Urinary bladder (tissue), 4 donors: ENCODE results near the gene SLC16A11. TPM values are rescaled to one million over a fixed set of nuclear protein-coding genes. Genes with fewer than 3 reads are reported as not detected.
"Not testable (repeated sequence)": the region's sequence is repeated elsewhere in the genome, so short reads cannot be mapped to it uniquely, and the experiment has no call there.

Experiments
- DNase-seq: peaks from one replicate; pipeline ENCODE4 v3.0.0-alpha.2; 2015; ENCODE audit errors: extremely low spot score
- H3K27ac ChIP-seq: one replicate; pipeline ENCODE4 v1.5.1; 2013; ENCODE audit warnings: low read depth, mild to moderate bottlenecking, moderate library complexity
- H3K36me3 ChIP-seq: one replicate; pipeline ENCODE4 v1.6.1; 2013; ENCODE audit warnings: mild to moderate bottlenecking, moderate library complexity; ENCODE audit not compliant: insufficient read depth
- H3K4me1 ChIP-seq: one replicate; pipeline ENCODE4 v1.6.1; 2013; ENCODE audit warnings: mild to moderate bottlenecking, moderate library complexity; ENCODE audit not compliant: insufficient read depth
- H3K4me3 ChIP-seq: one replicate; pipeline ENCODE4 v1.5.1; 2013; ENCODE audit warnings: low read depth, low read length
- WGBS: extraction: QIAGEN DNeasy Blood & Tissue Kit; methylation state at CpG from one replicate; pipeline ENCODE4 v1.1.7; 2013; 5-methylcytosine and 5-hydroxymethylcytosine counted together
- polyA plus RNA-seq: library from polyadenylated mRNA; stranded (reverse); fragments of 200-250 nt; gene quantifications from one replicate; pipeline ENCODE4 v1.2.3, GENCODE V29; 2013
- total RNA-seq: library from RNA; depleted of rRNA; stranded (reverse); fragments of >200 nt; gene quantifications from one replicate; pipeline ENCODE4 v1.2.3, GENCODE V29; 2014
- donor health status: healthy with polysubstance abuse.
- donor health status: healthy.

SLC16A11 gene
- total and polyA plus RNA-seq, 2 donors = 1.5 TPM; not detected in 1

GRCh38 chr17:7072406-7072805 is 28.5 kb upstream of the SLC16A11 start:
- WGBS = 76% methylated on average over 2 of the region's 2 CpGs
- H3K27ac ChIP-seq = no peak overlapping the region
- no peak for DNase-seq
- no peaks in the 10 kb centered on the region for H3K36me3 ChIP-seq
- H3K4me1 ChIP-seq = no peaks in the 10 kb centered on the region
- no peak overlapping the region for H3K4me3 ChIP-seq

- H3K4me1 ChIP-seq = no peaks in the 10 kb centered on the region
- no peak overlapping the region for H3K4me3 ChIP-seq
- WGBS = 79% methylated on average over 3 of the region's 3 CpGs
- H3K27ac ChIP-seq = no peak overlapping the region
- DNase-seq = no peak
- no peaks in the 10 kb centered on the region for H3K36me3 ChIP-seq
These were observed 26.8 kb upstream of the SLC16A11 start for GRCh38 chr17:7070712-7071111.

GRCh38 chr17:7068268-7068667 is 24.4 kb upstream of the SLC16A11 start:
- 8% methylated on average over 1 of the region's 1 CpG for WGBS
- no peak for DNase-seq
- H3K4me3 ChIP-seq = no peak overlapping the region
- no peaks in the 10 kb centered on the region for H3K36me3 ChIP-seq
- H3K27ac ChIP-seq = no peak overlapping the region
- H3K4me1 ChIP-seq = no peaks in the 10 kb centered on the region

GRCh38 chr17:7067198-7067597 is 23.3 kb upstream of the SLC16A11 start:
- no peak for DNase-seq
- H3K27ac ChIP-seq = no peak overlapping the region
- no peaks in the 10 kb centered on the region for H3K36me3 ChIP-seq
- no peaks in the 10 kb centered on the region for H3K4me1 ChIP-seq
- H3K4me3 ChIP-seq = no peak overlapping the region
- WGBS = 69% methylated on average over 1 of the region's 1 CpG

GRCh38 chr17:7064261-7064660 is 20.4 kb upstream of the SLC16A11 start:
- Histone ChIP-seq H3K36me3 (no peaks in the 10 kb centered on the region), H3K27ac (no peak overlapping the region), H3K4me1 (no peaks in the 10 kb centered on the region), H3K4me3 (no peak overlapping the region)
- no peak for DNase-seq
- WGBS = 54% methylated on average over 4 of the region's 4 CpGs

- Histone ChIP-seq H3K4me1 (no peaks in the 10 kb centered on the region), H3K4me3 (no peak overlapping the region), H3K27ac (no peak overlapping the region), H3K36me3 (no peaks in the 10 kb centered on the region)
- DNase-seq = no peak
- WGBS = 58% methylated on average over 6 of the region's 6 CpGs
These were observed 19.7 kb upstream of the SLC16A11 start for GRCh38 chr17:7063518-7064094.

GRCh38 chr17:7060165-7060891 is 16.4 kb upstream of the SLC16A11 start:
- H3K4me3 ChIP-seq = no peak overlapping the region
- no peaks in the 10 kb centered on the region for H3K36me3 ChIP-seq
- no peak overlapping the region for H3K27ac ChIP-seq
- 49% methylated on average over 6 of the region's 6 CpGs for WGBS
- DNase-seq = no peak
- no peaks in the 10 kb centered on the region for H3K4me1 ChIP-seq

- WGBS = 57% methylated on average over 7 of the region's 7 CpGs
- H3K36me3 ChIP-seq = no peaks in the 10 kb centered on the region
- H3K4me1 ChIP-seq = no peaks in the 10 kb centered on the region
- H3K4me3 ChIP-seq = no peak overlapping the region
- no peak for DNase-seq
- H3K27ac ChIP-seq = no peak overlapping the region
These were observed 15.0 kb upstream of the SLC16A11 start for GRCh38 chr17:7058831-7059447.

- WGBS = 64% methylated on average over 4 of the region's 4 CpGs
- DNase-seq = no peak
- H3K4me1 ChIP-seq = no peaks in the 10 kb centered on the region
- H3K4me3 ChIP-seq = no peak overlapping the region
- H3K36me3 ChIP-seq = no peaks in the 10 kb centered on the region
- H3K27ac ChIP-seq = no peak overlapping the region
These were observed 12.5 kb upstream of the SLC16A11 start for GRCh38 chr17:7056386-7056785.

- not testable (repeated sequence) for DNase-seq, H3K27ac ChIP-seq, H3K4me3 ChIP-seq, H3K36me3 ChIP-seq, H3K4me1 ChIP-seq
- 81% methylated on average over 9 of the region's 9 CpGs for WGBS
These were observed 6.7 kb upstream of the SLC16A11 start for GRCh38 chr17:7050583-7050982.

- H3K4me3 ChIP-seq = no peak overlapping the region
- WGBS = 70% methylated on average over 6 of the region's 6 CpGs
- no peaks in the 10 kb centered on the region for H3K36me3 ChIP-seq
- no peaks in the 10 kb centered on the region for H3K4me1 ChIP-seq
- DNase-seq = no peak
- H3K27ac ChIP-seq = no peak overlapping the region
These were observed 5.1 kb upstream of the SLC16A11 start for GRCh38 chr17:7048968-7049367.

GRCh38 chr17:7047566-7047965 is 3.7 kb upstream of the SLC16A11 start:
- H3K27ac ChIP-seq = no peak overlapping the region
- no peaks in the 10 kb centered on the region for H3K4me1 ChIP-seq
- no peak for DNase-seq
- H3K36me3 ChIP-seq = no peaks in the 10 kb centered on the region
- no peak overlapping the region for H3K4me3 ChIP-seq
- 83% methylated on average over 6 of the region's 6 CpGs for WGBS

GRCh38 chr17:7046725-7047397 is 3.0 kb upstream of the SLC16A11 start:
- H3K4me3 ChIP-seq, DNase-seq, H3K27ac ChIP-seq, H3K36me3 ChIP-seq, H3K4me1 ChIP-seq: not testable (repeated sequence)
- 6% methylated on average over 26 of the region's 26 CpGs for WGBS
